ENCODE results near the gene RIT2.
"Not testable (repeated sequence)": the region's sequence is repeated elsewhere in the genome, so short reads cannot be mapped to it uniquely, and the experiment has no call there.

Gene RIT2

GRCh38 chr18:42745931-42746330 is 369.6 kb downstream of the RIT2 start:
- no peak for DNase-seq

GRCh38 chr18:42745171-42745570 is 370.3 kb downstream of the RIT2 start:
- no peak for DNase-seq

GRCh38 chr18:42743373-42744138 is 371.9 kb downstream of the RIT2 start:
- no peak for DNase-seq

- DNase-seq, result no peak
Observed at GRCh38 chr18:42742969-42743368, 372.5 kb downstream of the RIT2 start.

GRCh38 chr18:42742474-42742873 is 373.0 kb downstream of the RIT2 start:
- DNase-seq, result no peak

GRCh38 chr18:42741805-42742347 is 373.6 kb downstream of the RIT2 start:
- DNase-seq, result not testable (repeated sequence)

- not testable (repeated sequence) for DNase-seq
Observed at GRCh38 chr18:42741299-42741698, 374.2 kb downstream of the RIT2 start.

GRCh38 chr18:42736074-42736473 is 379.4 kb downstream of the RIT2 start:
- no peak for DNase-seq

GRCh38 chr18:42734520-42734919 is 381.0 kb downstream of the RIT2 start:
- DNase-seq, result no peak

- DNase-seq, result no peak
Observed at GRCh38 chr18:42730272-42730671, 385.2 kb downstream of the RIT2 start.

GRCh38 chr18:42719221-42719620 is 396.3 kb downstream of the RIT2 start:
- no peak for DNase-seq

- DNase-seq, result no peak
Observed at GRCh38 chr18:42712065-42712464, 403.4 kb downstream of the RIT2 start.

GRCh38 chr18:42707080-42707479 is 408.4 kb downstream of the RIT2 start:
- DNase-seq, result no peak

GRCh38 chr18:42706618-42707017 is 408.9 kb downstream of the RIT2 start:
- DNase-seq, result no peak

- no peak for DNase-seq
Observed at GRCh38 chr18:42706029-42706608, 409.4 kb downstream of the RIT2 start.

Measured in amniotic stem cell (primary cell).